DMS153 treated with DMSO at 0.1 percent for 48 hours (cell line): ENCODE results near the gene P2RY2.

Experiments used
- DNase-seq: peaks from one replicate; lab custom pipeline; 2025; ENCODE audit not compliant: unreplicated experiment; lab: John Stamatoyannopoulos, UW

The P2RY2 gene

GRCh38 chr11:73204711-73205121, 13.4 kb upstream of the P2RY2 start:
- no peak for DNase-seq

- DNase-seq = no peak
These were observed 12.3 kb upstream of the P2RY2 start for GRCh38 chr11:73205661-73206343.

GRCh38 chr11:73206801-73207200, 11.3 kb upstream of the P2RY2 start:
- no peak for DNase-seq

- DNase-seq = no peak
These were observed 8.2 kb upstream of the P2RY2 start for GRCh38 chr11:73209892-73210291.

GRCh38 chr11:73210916-73211667, 7.0 kb upstream of the P2RY2 start:
- DNase-seq = no peak

- DNase-seq = no peak
These were observed 4.6 kb upstream of the P2RY2 start for GRCh38 chr11:73213196-73214143.

- DNase-seq = no peak
These were observed 2.6 kb upstream of the P2RY2 start for GRCh38 chr11:73215191-73216134.

GRCh38 chr11:73216465-73216864, 1.6 kb upstream of the P2RY2 start:
- DNase-seq = no peak

GRCh38 chr11:73217131-73217809, 811 bp upstream of the P2RY2 start:
- DNase-seq = no peak

GRCh38 chr11:73217810-73218105, 323 bp upstream of the P2RY2 start:
- DNase-seq = no peak

GRCh38 chr11:73218830-73219215, 742 bp downstream of the P2RY2 start:
- DNase-seq = no peak

GRCh38 chr11:73219396-73220285, 1.6 kb downstream of the P2RY2 start:
- no peak for DNase-seq

- DNase-seq = no peak
These were observed 3.4 kb downstream of the P2RY2 start for GRCh38 chr11:73221451-73221850.

GRCh38 chr11:73221996-73222395, 3.9 kb downstream of the P2RY2 start:
- no peak for DNase-seq

GRCh38 chr11:73223998-73224730, 6.1 kb downstream of the P2RY2 start:
- DNase-seq = no peak

GRCh38 chr11:73225001-73225686, 7.1 kb downstream of the P2RY2 start:
- no peak for DNase-seq

GRCh38 chr11:73225851-73226250, 7.8 kb downstream of the P2RY2 start:
- no peak for DNase-seq
